Measurements from ENCODE around the gene TP53AIP1.

DNA sequence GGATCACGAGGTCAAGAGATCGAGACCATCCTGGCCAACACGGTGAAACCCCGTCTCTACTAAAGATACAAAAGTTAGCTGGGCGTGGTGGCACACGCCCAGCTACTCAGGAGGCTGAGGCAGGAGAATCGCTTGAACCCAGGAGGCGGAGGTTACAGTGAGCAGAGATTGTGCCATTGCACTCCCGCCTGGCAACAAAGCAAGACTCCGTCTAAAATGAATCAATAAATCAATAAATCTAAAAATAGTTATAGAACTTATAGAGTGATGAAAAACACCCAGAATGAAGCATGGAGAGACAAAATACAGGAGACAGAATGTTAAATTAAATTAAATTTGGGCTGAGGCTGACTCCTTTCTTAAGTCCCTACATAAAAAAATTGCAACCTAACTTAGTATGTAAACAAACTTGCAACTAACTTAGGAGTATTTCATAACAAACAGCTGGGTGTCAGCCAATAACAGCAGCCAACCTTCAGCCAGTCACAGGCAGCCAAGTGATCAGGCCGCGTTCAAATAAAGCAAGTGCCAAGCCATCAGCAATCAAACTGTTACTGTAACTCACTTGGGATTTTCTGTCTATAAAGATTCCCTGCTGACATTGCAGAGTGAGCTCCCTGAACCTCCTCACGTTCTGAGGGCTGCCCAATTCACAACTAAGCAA lies 7.3 kb upstream of the TP53AIP1 start:
- TF ChIP-seq, protein P1, sequence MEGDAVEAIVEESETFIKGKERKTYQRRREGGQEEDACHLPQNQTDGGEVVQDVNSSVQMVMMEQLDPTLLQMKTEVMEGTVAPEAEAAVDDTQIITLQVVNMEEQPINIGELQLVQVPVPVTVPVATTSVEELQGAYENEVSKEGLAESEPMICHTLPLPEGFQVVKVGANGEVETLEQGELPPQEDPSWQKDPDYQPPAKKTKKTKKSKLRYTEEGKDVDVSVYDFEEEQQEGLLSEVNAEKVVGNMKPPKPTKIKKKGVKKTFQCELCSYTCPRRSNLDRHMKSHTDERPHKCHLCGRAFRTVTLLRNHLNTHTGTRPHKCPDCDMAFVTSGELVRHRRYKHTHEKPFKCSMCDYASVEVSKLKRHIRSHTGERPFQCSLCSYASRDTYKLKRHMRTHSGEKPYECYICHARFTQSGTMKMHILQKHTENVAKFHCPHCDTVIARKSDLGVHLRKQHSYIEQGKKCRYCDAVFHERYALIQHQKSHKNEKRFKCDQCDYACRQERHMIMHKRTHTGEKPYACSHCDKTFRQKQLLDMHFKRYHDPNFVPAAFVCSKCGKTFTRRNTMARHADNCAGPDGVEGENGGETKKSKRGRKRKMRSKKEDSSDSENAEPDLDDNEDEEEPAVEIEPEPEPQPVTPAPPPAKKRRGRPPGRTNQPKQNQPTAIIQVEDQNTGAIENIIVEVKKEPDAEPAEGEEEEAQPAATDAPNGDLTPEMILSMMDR (IDR thresholded peaks at IDR 0.05; ENCODE audit: low read depth, low read length), result no peak
- TF ChIP-seq POLR2A (IDR thresholded peaks at IDR 0.05; ENCODE audit: extremely low read depth, insufficient read length), result no peak
